HG02852 (cell line): ENCODE results near the gene RHOC.
"Not testable (repeated sequence)": the region's sequence is repeated elsewhere in the genome, so short reads cannot be mapped to it uniquely, and the experiment has no call there.

Experiments used
- ATAC-seq: cut with Tn5 transposase; IDR thresholded peaks from one replicate; pipeline ENCODE4 v1.9.1; 2021; ENCODE audit warnings: mild to moderate bottlenecking, moderate library complexity; ENCODE audit not compliant: unreplicated experiment

Gene RHOC

DNA sequence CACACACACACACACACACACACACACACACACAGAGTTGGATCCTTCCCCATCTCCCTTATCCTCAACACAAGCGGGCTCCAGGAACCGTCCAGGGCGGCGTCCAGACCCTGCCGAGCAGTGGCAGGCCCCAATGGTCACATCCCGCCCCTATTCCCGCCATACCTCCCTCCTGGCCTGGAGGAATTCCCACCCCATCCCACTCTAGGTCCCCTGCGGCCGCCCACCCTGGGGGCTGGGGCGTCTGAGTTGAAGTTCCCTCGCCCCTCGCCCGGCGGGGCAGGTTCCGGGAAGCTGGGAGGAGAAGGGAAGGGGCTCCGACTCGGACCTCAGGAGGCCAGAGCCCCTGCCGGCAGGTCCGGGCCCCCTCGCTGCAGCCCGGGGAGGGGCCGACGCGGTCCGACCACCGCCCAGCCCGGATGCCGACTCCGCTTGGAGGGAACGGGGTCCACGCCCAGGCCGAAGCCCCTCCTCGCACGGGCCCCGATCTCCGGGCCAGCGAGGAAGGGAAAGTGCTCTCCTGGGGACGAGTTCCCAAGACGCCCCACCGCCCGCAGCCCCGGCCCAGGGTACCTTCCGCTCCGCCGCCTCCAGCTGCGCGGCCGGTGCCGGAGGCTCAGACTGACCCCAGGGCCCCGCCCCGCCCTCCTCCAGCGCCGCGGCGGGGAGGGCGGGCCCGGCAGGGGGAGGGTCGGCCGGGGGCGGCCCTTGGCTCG lies at the start of gene RHOC:
TSS of gene RHOC (minus strand) at position 623 of the 716 bp plus-strand sequence. CDS start 3,328 bp downstream, outside the sequence.
- peak; percentile 63 for ATAC-seq

GRCh38 chr1:112754116-112754628 lies 47.2 kb upstream of the RHOC start:
- ATAC-seq = no peak

- ATAC-seq = no peak
Measured at GRCh38 chr1:112748396-112748795, 41.5 kb upstream of the RHOC start.

GRCh38 chr1:112744009-112744578 lies 37.2 kb upstream of the RHOC start:
- no peak for ATAC-seq

DNA sequence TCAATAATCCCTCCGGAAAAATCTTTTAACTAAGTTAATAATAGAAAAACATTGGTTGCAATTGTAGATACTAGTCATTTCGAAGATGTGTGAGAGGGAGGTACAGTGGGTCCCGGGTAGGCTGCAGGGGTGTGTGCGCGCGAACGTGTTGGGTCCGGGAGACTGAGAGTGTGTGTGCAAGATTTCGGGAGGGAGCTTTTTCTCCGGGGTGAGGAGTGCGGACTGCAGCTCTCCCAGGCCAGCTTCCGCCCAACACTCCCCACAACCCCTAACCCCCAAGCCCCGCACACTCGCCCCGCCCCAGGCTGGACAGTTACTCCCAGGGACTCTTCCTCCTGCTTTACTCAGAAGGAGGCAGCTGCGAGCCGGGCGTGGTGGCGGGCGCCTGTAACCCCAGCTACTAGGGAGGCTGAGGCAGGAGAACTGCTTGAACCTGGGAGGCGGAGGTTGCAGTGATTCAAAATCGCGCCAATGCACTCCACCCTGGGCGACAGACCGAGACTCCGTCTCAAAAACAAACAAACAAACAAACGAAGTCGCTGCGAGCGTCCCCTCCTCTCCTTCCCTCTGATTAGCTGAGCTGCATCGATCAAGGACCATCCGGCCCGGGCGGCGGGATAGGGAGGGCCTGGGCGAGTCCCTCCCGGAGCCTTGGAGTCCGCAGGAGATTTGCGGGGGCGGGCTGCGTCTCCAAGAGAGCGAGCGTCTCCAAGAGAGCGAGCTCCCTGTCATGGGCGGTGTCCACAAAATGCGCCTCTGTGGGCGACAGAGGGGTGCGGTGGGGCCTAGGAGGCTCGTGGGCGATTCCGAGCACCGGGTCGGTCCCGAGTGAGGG lies 36.5 kb upstream of the RHOC start:
- no peak for ATAC-seq

- ATAC-seq = no peak
Measured at GRCh38 chr1:112737573-112737972, 30.6 kb upstream of the RHOC start.

DNA sequence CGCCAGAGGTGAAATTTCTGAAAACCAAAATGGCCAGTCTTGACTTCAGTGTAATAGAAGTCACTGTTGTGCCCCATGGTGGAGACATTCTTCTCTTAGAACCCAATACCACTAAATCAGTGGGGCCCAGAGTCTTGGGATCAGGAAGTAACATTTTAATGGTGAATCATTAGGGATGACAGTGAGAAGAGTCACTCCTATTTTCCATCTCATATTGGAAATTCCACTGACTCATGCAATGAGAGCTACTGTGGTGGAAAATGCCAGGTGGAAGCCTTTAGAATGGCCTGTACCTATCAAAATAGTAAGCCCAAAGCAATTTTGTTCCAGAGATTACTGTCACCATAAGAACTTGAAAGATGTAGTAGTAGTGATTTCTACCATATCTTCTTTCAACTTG lies 28.8 kb upstream of the RHOC start:
- no peak for ATAC-seq

DNA sequence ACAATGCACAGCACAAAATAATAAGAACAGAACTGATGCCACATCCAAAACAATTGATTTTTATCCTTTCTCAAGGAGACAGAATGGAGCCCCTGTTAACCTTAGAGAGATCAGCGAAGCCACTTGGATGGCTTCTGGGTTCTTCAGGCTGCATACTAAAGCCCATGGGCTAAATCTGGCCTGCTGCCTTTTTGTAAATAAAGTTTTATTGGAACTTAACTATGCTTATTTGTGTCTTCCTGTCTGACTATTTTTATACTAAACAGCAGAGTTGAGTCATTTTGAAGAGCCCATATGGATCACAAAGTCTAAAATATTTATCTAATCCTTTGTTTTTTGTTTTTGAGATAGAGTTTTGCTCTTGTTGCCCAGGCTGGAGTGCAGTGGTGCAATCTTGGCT lies 24.5 kb upstream of the RHOC start:
- ATAC-seq = no peak

- ATAC-seq = no peak
Measured at GRCh38 chr1:112729909-112730308, 23.0 kb upstream of the RHOC start.

- ATAC-seq = not testable (repeated sequence)
Measured at GRCh38 chr1:112729011-112729410, 22.1 kb upstream of the RHOC start.

- not testable (repeated sequence) for ATAC-seq
Measured at GRCh38 chr1:112728306-112728971, 21.5 kb upstream of the RHOC start.

GRCh38 chr1:112727716-112728115 lies 20.8 kb upstream of the RHOC start:
- ATAC-seq = no peak

- ATAC-seq = not testable (repeated sequence)
Measured at GRCh38 chr1:112724240-112724639, 17.3 kb upstream of the RHOC start.

DNA sequence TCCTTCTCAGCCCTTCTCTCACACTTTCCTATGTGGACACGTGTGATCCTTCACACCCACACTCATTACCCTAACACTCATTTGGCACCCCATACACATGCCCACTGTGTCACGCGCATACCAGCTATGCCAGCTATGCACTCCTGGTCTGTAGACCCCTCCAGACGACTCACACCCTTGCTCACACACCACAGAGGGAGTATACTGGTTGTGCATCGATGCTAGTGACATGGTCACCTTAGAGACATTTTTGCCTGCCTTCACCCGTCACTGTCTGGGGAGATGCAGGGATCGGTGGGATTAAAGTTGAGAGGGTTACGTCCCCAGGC lies 16.5 kb upstream of the RHOC start:
- ATAC-seq = no peak

DNA sequence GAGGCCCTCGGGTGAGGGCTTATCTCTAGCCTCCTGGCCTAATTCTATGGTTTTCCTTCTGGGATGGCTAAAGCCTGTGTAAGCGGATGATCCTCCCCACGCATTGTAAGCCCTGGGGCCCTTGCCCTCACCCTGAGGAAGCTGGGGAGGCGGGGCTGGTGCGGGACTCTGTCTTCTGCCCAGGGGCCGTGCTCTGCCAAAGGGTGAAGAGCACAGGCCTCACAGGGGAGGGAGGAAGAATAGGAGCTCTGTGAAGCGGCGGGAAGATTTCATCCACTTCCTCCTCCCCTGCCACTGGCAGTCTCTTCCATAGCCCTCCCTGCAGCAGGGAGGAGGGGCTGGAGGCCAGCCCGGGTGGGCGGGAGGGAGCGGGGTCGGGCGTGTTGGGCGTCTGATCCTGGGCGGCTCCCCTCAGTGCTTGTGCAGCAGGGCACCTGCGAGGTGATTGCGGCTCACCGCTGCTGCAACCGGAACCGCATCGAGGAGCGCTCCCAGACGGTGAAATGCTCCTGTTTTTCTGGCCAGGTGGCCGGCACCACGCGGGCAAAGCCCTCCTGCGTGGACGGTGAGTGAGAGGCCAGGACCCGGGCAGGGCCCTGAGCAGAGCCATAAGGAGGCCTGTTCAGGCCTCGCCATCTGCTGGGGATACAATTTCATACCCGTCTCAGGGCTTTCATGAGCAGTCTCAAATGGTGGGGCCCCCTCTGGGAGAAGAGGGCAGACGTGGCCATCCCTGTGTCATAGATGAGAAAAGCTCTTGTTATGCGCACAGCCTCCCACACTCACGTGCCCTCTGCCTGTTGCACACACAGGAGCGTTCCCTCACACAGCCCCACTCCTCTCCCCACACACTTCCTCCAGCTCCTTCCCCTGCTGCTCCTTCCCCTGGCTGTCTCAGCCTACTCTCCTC lies 15.9 kb upstream of the RHOC start:
- no peak for ATAC-seq

GRCh38 chr1:112721966-112722524 lies 15.1 kb upstream of the RHOC start:
- no peak for ATAC-seq

DNA sequence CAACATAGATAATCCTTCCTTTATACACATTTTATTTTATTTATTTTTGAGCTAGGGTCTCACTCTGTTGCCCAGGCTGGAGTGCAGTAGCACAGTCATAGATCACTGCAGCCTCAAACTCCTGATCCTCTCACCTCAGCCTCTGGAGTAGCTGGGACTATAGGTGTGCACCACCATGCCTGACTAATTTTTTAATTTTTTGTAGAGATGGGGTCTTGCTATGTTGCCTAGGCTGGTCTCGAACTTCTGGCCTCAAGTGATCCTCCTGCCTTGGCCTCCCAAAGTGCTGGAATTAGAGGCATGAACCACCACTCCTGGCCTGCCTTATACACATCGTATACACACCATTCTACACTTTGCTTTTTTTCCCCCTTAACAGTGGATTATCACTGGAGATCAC lies 14.4 kb upstream of the RHOC start:
- ATAC-seq = not testable (repeated sequence)

DNA sequence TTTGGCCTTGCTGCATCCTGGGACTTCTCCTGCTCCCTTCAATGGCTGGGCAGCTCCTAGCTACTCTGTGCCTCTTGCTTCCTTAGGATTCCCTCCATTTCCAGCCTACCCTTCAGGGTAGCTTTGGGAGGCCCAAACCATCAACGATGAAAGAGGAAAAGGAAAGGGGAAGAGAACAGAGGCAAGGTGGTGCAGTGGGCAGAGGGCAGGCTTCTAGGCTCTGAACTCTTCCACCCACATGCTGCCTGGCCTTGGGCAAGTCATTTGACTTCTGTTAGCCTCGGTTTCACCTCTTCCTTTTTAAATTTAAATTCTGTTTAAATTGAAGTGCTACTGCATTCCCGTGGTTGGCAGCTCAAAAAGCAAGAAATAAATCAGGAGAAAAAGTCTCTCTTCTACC lies 13.9 kb upstream of the RHOC start:
- ATAC-seq = no peak

- ATAC-seq = no peak
Measured at GRCh38 chr1:112719706-112720105, 12.8 kb upstream of the RHOC start.
